ENCODE data around the gene PPP6R2.

GRCh38 chr22:50483977-50484853, 141.1 kb downstream of the PPP6R2 start:
- TF ChIP-seq CTCF (IDR thresholded peaks at IDR 0.05) (no peak), POLR2A (IDR thresholded peaks at IDR 0.05) (no peak)
